ENCODE data around the gene BRMS1.

Gene BRMS1

GRCh38 chr11:66297610-66298009 is 47.3 kb downstream of the BRMS1 start:
- no peak for DNase-seq

- no peak for DNase-seq
These were observed 50.0 kb downstream of the BRMS1 start for GRCh38 chr11:66294626-66295620.

- no peak for DNase-seq
These were observed 50.9 kb downstream of the BRMS1 start for GRCh38 chr11:66293777-66294625.

GRCh38 chr11:66293352-66293751 is 51.6 kb downstream of the BRMS1 start:
- DNase-seq: no peak

GRCh38 chr11:66292543-66293332 is 52.2 kb downstream of the BRMS1 start:
- no peak for DNase-seq

GRCh38 chr11:66291706-66292542 is 53.0 kb downstream of the BRMS1 start, which contains the start of gene TMEM151A:
TMEM151A (plus strand) TSS chr11:66291894; CDS start chr11:66292014, 120 bp downstream.
- DNase-seq: no peak

- no peak for DNase-seq
These were observed 53.6 kb downstream of the BRMS1 start for GRCh38 chr11:66291303-66291705.

- DNase-seq: no peak
These were observed 54.6 kb downstream of the BRMS1 start for GRCh38 chr11:66290330-66290621.

- DNase-seq: no peak
These were observed 55.2 kb downstream of the BRMS1 start for GRCh38 chr11:66289548-66290329.

GRCh38 chr11:66288671-66289547 is 56.0 kb downstream of the BRMS1 start, which contains the start of gene YIF1A:
YIF1A (minus strand) TSS chr11:66289143; CDS start chr11:66288985, 158 bp downstream.
- peak; percentile 97 for DNase-seq

- DNase-seq: no peak
These were observed 56.8 kb downstream of the BRMS1 start for GRCh38 chr11:66287889-66288670.
